ENCODE data around the gene SLC26A9. TPM values are rescaled to one million over a fixed set of nuclear protein-coding genes. Genes with fewer than 3 reads are reported as not detected.

Gene SLC26A9
- total RNA-seq, result 1 to 10 TPM in 1 of 7 donors, under 1 TPM in 4, not detected in 2; 0.07 to 6.7 (median 0.13) TPM
- under 1 TPM in 1 of 2 donors, not detected in 1; 0.08 TPM for polyA plus RNA-seq
- long read RNA-seq, donor 1, partial matches to known transcripts, result 1 of 1 reads
- long read RNA-seq, donor 1, other reads (novel, unspliced or antisense), result 0 of 1 reads
- long read RNA-seq, donor 2, result 0 reads
- long read RNA-seq, donor 3, result 0 reads

DNA sequence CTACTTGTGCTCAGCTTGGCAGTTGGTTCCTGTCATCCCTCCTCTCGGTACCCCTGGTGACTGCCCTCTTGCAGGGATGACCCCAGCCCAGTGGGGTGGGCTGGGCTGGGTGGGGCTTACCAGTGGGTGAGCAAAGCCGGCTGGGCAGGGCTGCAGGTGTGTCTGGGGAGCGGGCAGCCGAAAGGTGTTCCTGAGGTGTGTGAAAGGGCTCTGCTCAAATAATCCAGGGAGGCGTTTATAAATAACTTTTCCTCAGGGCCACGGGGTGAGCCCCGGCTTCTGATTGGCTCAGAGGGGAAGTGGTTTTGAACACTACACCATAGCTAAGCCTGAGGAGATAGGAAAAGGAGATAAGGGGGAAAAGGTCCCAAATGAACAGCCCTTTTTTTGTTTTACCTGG is at the start of gene SLC26A9:
SLC26A9 (minus strand) TSS at position 212 of the 400 bp plus-strand sequence. CDS start 7,636 bp downstream, outside the sequence.
- Histone ChIP-seq H3K27me3 (no peaks in the 10 kb centered on the region), H3K4me3 (no peak within 1 kb of the TSS), H3K4me1 (ENCODE audit: insufficient read depth) (no peaks in the 10 kb centered on the region), H3K36me3 (no peaks in the 10 kb centered on the region), H3K9me3 (no peaks in the 10 kb centered on the region), H3K27ac (no peak within 1 kb of the TSS)
- 54 to 60% (median 59%) methylated on average over 7 of the region's 7 CpGs for WGBS, 3 donors
- intact Hi-C loops (cut with DNase I), result no loop called here
- TF ChIP-seq EP300 (IDR thresholded peaks at IDR 0.05) (no peak), POLR2A (IDR thresholded peaks at IDR 0.05) (no peak)
- TF ChIP-seq, protein P1, sequence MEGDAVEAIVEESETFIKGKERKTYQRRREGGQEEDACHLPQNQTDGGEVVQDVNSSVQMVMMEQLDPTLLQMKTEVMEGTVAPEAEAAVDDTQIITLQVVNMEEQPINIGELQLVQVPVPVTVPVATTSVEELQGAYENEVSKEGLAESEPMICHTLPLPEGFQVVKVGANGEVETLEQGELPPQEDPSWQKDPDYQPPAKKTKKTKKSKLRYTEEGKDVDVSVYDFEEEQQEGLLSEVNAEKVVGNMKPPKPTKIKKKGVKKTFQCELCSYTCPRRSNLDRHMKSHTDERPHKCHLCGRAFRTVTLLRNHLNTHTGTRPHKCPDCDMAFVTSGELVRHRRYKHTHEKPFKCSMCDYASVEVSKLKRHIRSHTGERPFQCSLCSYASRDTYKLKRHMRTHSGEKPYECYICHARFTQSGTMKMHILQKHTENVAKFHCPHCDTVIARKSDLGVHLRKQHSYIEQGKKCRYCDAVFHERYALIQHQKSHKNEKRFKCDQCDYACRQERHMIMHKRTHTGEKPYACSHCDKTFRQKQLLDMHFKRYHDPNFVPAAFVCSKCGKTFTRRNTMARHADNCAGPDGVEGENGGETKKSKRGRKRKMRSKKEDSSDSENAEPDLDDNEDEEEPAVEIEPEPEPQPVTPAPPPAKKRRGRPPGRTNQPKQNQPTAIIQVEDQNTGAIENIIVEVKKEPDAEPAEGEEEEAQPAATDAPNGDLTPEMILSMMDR (IDR thresholded peaks at IDR 0.05), result no peak
- DNase-seq, result no peak

DNA sequence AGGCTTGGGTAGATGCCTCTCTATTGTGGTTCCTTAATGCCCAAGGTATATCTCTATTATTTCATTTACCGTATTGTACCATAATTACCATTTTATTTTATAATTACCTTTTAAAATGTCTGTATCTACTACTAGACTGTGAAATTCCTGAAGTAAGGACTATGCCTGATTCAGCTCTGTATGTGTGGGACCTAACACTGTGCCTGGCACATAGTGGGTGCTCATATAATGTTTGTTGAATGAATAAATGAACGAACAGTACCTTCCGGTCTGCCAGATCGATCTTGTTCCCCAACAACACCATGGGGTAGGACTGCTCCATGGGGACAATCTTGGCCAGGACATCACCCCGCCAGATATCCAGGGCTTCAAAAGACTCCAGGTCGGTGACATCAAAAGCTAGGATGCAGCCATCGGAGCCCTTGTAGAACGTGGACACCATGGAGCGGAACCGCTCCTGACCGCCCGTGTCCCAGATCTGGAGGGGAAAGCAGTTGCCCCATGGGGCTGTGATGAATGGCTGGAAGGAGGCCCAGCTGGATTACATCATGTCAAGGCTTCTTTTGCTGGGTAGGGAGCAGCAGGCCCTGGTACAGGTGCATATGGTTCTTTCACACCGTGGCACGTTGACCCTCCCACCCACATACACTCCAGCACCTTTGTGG is 49.1 kb upstream of the SLC26A9 start:
- H3K4me3 ChIP-seq, result no peak overlapping the region
- no peaks in the 10 kb centered on the region for H3K27me3 ChIP-seq
- TF ChIP-seq EP300 (IDR thresholded peaks at IDR 0.05) (no peak), POLR2A (IDR thresholded peaks at IDR 0.05) (no peak)
- TF ChIP-seq, protein P1 (IDR thresholded peaks at IDR 0.05), result no peak
- WGBS, 3 donors, result 96% methylated on average over 14 of the region's 14 CpGs
- intact Hi-C loops (cut with DNase I), result no loop called here
- no peaks in the 10 kb centered on the region for H3K36me3 ChIP-seq
- no peak for DNase-seq
- H3K4me1 ChIP-seq (ENCODE audit: insufficient read depth), result no peaks in the 10 kb centered on the region
- H3K27ac ChIP-seq, result no peak overlapping the region
- H3K9me3 ChIP-seq, result no peaks in the 10 kb centered on the region

DNA sequence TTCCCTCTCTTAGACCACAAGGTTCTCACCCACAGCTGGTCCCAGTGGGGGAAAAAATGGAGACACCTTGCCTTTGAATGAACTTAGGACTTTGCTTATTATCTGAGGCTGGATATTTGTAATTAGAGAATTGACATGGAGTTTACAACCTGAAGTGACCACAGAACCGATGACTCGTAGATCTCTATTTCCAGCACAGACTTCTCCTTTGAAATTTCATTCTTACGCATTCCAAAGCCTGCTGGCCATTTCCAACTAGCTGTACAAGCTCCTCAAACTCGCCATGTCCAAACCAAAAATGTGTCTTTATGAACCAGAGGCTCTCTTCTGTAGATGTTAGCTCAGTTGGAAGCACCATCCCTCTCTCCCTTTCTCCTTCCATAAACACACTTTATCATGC is 48.0 kb upstream of the SLC26A9 start:
- H3K9me3 ChIP-seq, result no peaks in the 10 kb centered on the region
- intact Hi-C loops (cut with DNase I), result no loop called here
- no peak for TF ChIP-seq EP300 (IDR thresholded peaks at IDR 0.05)
- TF ChIP-seq POLR2A (IDR thresholded peaks at IDR 0.05), result no peak
- TF ChIP-seq, protein P1 (IDR thresholded peaks at IDR 0.05), result no peak
- 94 to 96% (median 95%) methylated on average over 4 of the region's 4 CpGs for WGBS, 3 donors
- H3K27ac ChIP-seq, result no peak overlapping the region
- no peak for DNase-seq
- H3K27me3 ChIP-seq, result no peaks in the 10 kb centered on the region
- H3K4me3 ChIP-seq, result no peak overlapping the region
- H3K4me1 ChIP-seq (ENCODE audit: insufficient read depth), result peaks cover 2% of the 10 kb centered on the region
- H3K36me3 ChIP-seq, result no peaks in the 10 kb centered on the region

DNA sequence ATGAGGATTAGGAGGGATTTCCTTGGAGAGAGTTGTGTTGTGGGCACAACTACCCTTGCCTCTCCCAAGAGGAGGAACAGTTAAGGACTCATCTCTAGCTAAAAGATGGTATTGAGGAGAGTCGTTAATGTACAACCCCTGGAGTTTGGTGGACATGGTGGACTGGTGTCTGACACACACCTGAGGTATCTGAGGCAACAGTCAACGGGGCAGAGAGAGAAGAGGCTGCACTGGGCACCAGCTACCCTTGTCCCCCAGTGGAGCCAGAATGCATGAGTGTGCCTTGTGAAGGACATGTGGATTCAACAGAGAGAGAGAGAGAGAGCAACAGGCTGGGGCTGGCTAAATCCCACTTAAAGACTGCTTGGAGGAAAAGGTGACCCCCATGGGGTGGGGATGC is 47.0 kb upstream of the SLC26A9 start:
- no peak for TF ChIP-seq POLR2A (IDR thresholded peaks at IDR 0.05)
- TF ChIP-seq EP300 (IDR thresholded peaks at IDR 0.05), result no peak
- TF ChIP-seq, protein P1 (IDR thresholded peaks at IDR 0.05), result no peak
- 84 to 92% (median 92%) methylated on average over 2 of the region's 2 CpGs for WGBS, 3 donors
- no peaks in the 10 kb centered on the region for H3K9me3 ChIP-seq
- no peak for DNase-seq
- H3K36me3 ChIP-seq, result no peaks in the 10 kb centered on the region
- intact Hi-C loops (cut with DNase I), result no loop called here
- no peaks in the 10 kb centered on the region for H3K27me3 ChIP-seq
- peaks cover 2% of the 10 kb centered on the region for H3K4me1 ChIP-seq (ENCODE audit: insufficient read depth)
- H3K27ac ChIP-seq, result no peak overlapping the region
- H3K4me3 ChIP-seq, result no peak overlapping the region

Data from ovary (tissue), 10 donors.